Endometrial microvascular endothelial cells (primary cell): ENCODE results near the gene STON2. TPM values are rescaled to one million over a fixed set of nuclear protein-coding genes. Genes with fewer than 3 reads are reported as not detected.
"Not testable (repeated sequence)": the region's sequence is repeated elsewhere in the genome, so short reads cannot be mapped to it uniquely, and the experiment has no call there.

Experiments used
- in situ Hi-C: cut with HindIII; loops from 2 replicates; pipeline ENCODE4 v1.10.0; 2017; ENCODE audit warnings: low sequenced_read_pairs, low pct_unique_long_range_greater_than_20kb; ENCODE audit errors: inconsistent ontology term
- total RNA-seq: library from RNA; depleted of rRNA; stranded (reverse); fragments of >200 nt; gene quantifications from one replicate; pipeline ENCODE4 v1.2.3, GENCODE V29; 2015; ENCODE audit errors: inconsistent ontology term

The STON2 gene
- total RNA-seq, 1 donor from 2014 or later = not detected

- in situ Hi-C loops = no loop called here
These were observed 152.8 kb downstream of the STON2 start for GRCh38 chr14:81247271-81247766.

- in situ Hi-C loops = no loop called here
These were observed 153.5 kb downstream of the STON2 start for GRCh38 chr14:81246461-81247270.

GRCh38 chr14:81245771-81246170, 154.4 kb downstream of the STON2 start:
- in situ Hi-C loops = no loop called here

GRCh38 chr14:81244431-81244830, 155.7 kb downstream of the STON2 start:
- in situ Hi-C loops = not testable (repeated sequence)

GRCh38 chr14:81243499-81243898, 156.6 kb downstream of the STON2 start:
- in situ Hi-C loops = no loop called here

GRCh38 chr14:81236849-81237248, 163.3 kb downstream of the STON2 start:
- in situ Hi-C loops = not testable (repeated sequence)

GRCh38 chr14:81236138-81236537, 164.0 kb downstream of the STON2 start:
- in situ Hi-C loops = no loop called here

- in situ Hi-C loops = no loop called here
These were observed 165.0 kb downstream of the STON2 start for GRCh38 chr14:81235096-81235495.

- in situ Hi-C loops = no loop called here
These were observed 165.8 kb downstream of the STON2 start for GRCh38 chr14:81234278-81234677.

GRCh38 chr14:81233615-81234014, 166.5 kb downstream of the STON2 start:
- in situ Hi-C loops = no loop called here

- in situ Hi-C loops = no loop called here
These were observed 168.6 kb downstream of the STON2 start for GRCh38 chr14:81231540-81231939.

GRCh38 chr14:81224222-81224621, 175.9 kb downstream of the STON2 start:
- in situ Hi-C loops = no loop called here

- in situ Hi-C loops = not testable (repeated sequence)
These were observed 176.3 kb downstream of the STON2 start for GRCh38 chr14:81223788-81224187.

GRCh38 chr14:81222691-81223090, 177.4 kb downstream of the STON2 start:
- in situ Hi-C loops = no loop called here

- in situ Hi-C loops = no loop called here
These were observed 178.0 kb downstream of the STON2 start for GRCh38 chr14:81222126-81222525.

GRCh38 chr14:81221579-81222102, 178.5 kb downstream of the STON2 start:
- in situ Hi-C loops = no loop called here

GRCh38 chr14:81220830-81221578, 179.1 kb downstream of the STON2 start, which contains the start of gene GTF2A1:
GTF2A1 (minus strand) TSS chr14:81220959; CDS start chr14:81220518, 441 bp downstream.
- in situ Hi-C loops = no loop called here

GRCh38 chr14:81220580-81220829, 179.6 kb downstream of the STON2 start:
- in situ Hi-C loops = no loop called here

GRCh38 chr14:81219759-81220579, 180.2 kb downstream of the STON2 start:
- in situ Hi-C loops = no loop called here
